ENCODE results near the gene ANKRD33.

Gene ANKRD33

DNA sequence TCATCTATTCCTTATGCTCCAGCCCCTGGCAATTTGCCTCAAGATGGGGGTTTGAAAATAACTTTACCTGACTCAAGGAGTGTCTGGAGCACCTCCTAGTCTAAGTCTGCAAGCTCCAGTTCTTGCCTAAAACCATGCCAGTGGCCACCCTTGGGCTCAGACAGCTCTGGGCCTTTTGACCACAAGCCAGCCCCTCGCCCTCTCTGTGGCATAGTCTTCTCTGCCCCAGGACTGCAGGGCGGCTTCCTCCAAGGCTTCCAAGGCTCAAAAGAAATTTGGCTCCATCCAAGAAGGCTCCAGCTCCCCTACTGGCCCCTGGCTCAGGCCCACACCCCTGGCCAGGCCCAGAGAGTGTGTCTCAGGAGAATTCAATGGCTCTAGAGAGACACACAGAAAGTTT lies 34.2 kb downstream of the ANKRD33 start:
- no peak for DNase-seq

DNA sequence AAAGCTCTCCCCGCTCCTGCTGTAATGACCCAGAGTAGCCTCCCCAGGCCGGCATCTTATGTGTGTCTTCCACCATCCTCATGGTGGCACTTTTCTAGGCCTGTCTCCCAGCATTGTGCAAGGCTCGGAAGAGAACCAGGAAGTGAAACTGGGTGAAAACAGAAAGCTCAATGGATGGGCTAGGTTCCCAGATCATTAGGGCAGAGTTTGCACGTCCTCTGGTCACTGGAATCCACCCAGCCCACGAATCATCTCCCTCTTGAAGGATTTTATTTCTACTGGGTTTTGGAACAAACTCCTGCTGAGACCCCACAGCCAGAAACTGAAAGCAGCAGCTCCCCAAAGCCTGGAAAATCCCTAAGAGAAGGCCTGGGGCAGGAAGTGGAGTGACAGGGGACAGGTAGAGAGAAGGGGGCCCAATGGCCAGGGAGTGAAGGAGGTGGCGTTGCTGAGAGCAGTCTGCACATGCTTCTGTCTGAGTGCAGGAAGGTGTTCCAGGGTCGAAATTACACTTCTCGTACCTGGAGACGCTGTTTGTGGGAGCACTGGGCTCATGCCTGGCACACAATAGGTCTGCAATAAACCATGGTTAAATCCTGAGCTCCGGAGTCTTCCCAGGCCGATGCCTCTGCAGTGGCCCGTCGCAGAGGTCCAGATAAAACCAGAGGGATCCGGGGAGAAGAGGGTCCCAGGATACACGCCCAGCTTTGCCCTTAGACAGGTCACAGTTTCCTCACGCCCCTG lies 35.0 kb downstream of the ANKRD33 start:
- DNase-seq: no peak

DNA sequence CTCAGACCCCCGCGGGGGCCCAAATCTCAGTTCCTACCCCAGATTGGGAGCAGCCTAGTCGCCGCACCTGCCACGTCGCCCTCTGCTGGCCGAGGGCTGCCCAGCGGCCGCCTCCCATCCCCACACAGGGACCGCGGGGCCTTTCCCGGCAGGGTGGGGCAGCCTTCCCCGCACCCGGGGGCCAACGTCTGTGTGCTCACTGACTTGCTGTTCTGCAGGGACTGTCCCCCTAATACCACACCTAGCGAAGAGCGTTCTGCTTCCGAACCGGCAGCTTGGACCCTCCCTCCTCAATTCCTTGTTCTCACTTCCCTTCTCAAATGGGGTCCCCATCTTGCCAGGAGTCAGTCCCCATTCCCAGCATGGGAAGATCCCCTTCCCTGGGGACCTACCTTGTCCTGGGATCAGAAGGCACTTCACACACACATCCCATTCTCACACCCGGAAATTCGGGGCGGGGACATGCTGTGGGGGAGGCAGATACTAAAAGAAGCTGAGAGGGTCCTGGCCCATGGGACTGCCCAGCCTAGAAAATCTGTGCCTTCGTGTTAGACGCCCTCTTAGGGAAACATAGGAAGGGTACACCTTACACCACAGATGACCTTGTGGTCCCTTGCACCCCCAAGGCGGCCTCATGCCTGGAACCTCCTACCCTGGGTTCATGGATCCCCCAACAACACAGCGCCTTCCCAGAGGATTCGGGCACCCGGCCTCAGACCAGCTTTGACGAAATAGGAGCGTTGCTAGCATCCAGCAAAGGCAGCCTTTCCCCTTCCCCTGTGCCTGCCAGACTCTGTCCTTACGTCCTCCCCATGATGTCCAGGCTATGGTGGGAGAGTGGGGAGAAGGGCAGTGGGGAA lies 35.8 kb downstream of the ANKRD33 start:
- no peak for DNase-seq

DNA sequence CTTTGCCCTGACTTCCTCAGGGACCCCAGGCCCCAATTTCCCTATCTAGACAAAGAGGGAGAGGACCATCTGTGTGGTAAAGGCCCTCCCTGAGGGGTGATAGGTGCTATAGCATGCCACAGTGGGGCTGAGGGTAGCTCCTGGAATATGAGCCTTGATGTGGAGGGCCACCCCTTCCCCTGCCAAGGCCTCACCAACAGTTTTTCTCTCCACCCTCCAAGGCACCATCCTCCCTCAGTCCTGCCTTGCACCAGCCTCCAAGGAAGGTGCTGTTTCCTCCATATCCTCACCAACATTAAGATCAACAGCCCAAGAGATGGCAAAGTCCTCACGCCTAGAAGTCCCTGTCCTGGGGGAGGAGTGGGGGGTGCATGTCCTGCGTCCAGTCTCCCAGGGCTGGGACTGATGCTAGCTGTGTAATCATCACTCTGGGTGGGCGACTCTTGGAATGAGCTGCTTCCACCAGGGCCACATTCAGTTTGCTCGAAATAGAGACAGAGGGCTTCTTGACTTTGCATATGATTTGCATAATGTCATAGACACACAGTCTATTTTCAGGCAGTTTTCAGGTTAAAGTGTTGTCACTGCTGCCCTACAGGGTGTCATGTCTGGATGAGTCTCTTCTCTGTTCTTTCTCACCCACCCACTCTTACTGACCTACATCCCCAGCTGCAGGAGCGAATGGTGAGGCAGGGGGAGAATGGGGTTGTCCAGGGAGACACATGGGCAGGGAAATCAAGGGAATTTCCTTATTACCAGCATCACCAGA lies 36.8 kb downstream of the ANKRD33 start:
- no peak for DNase-seq

DNA sequence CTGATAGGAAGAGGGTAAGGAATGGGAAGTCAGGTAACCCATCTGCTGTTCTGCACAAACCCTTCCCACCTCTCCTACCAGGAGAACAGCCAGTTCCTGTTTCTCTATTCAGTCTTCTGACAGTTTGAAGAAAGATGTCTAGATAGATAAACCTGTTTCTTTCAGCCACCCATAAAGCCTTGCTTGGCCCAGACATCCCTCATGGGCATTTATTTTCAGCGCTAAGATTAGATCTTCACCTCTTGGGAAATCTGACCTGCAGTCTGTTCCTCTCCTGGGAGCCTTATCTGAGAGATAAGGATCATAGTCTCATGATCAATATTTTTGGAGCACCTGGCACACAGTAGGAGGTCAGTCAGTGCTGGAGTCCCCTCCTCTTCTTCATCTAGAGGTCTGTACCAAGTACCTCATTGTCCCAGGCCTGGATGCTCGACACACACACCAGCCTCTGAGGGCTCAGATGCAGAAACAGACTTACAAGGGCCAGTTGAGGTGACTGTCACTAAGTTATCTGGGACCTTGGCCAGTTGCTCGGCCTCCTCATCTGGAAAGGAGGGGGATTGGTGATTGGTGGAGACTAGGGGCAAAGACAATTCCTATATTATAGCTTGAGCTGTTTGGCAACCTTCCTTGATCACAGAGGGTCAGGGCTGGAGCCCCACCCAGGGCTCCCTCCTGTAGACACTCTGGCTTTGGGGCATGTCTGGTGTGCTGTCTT lies 37.6 kb downstream of the ANKRD33 start:
- DNase-seq: no peak

DNA sequence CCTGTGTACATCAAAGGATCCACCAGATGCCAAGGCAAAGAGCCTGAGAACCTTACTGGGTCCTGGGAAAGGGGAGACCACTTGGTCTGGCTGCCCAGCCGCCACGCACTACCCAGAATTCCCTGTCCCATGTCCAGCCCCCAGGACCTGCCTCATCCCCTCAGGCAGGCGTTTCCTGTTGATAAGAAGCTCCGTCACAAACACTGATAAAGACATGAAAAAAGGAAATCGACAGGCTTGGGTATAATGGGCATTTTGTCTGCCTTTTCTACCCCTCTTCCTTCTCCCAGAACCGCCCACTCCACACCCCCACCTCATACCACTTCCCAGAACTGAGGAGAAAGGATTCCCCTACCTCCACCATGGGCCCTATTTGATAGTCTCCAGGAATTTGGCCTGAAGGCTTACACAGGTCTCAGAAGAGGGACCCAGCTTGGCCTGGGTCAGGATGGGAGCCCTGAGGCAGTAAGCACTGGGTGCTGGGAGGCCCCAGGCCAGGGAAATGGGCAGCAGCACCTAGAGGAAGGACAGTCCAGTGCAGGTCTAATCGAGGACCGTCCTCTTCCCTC lies 38.2 kb downstream of the ANKRD33 start:
- no peak for DNase-seq

DNA sequence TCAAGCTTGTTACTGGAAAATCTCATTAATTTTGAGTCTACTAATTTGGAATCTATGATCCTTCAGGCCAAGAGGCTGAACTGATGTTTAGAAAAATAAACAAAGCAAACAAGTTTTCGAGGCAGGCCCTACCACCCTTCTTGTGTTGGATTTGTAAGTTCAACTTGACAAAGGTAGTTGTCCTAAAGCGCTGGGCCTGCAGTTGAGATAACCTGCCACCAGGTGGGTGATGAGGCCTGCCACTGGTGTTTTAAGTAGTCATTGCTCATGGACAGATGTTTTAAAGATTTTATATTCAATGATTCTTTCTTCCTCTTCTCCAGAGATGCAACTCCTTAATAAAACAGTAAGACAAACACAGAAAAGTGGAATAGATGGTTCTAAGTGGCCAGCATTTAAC lies 38.8 kb downstream of the ANKRD33 start:
- DNase-seq: no peak

DNA sequence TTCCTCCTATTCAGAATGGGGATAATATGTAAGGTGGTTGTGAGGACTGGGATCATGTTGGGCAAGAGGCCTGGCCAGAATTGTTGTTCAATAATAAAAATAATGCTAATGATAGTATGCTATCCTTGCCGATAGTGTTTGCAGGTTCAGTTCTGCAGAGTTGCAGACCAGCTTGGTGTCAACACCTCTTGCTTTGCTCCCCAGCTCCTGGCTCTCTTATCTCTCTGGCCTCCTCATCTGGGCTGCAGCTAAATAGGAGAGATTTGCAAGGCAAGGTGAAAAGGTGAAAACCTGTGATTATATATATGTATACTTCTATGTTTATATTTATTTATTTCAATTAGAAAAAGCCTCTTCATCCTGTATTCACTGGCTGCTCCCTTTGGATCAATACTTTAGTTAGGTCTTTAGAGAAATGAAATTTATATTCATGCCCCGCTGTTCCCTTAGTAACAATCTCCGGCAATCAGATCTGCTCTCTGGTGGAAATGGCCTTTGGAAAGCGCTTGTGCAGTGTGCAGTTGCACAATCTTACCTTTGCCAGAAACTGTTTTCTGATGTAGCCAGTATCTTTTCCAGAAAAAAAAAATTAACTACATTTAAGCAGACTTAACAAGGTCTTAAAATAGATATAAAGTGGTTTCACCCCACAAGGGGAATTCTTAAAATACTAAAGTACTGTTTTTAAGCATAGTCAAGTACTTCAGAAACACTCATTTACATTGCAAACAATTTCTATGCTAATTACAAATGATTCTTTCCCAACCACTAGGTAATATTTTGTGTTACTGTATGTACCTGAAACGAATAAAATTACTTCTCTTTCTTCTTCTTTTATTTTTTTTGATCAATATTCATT lies 44.5 kb downstream of the ANKRD33 start:
- DNase-seq: no peak

DNA sequence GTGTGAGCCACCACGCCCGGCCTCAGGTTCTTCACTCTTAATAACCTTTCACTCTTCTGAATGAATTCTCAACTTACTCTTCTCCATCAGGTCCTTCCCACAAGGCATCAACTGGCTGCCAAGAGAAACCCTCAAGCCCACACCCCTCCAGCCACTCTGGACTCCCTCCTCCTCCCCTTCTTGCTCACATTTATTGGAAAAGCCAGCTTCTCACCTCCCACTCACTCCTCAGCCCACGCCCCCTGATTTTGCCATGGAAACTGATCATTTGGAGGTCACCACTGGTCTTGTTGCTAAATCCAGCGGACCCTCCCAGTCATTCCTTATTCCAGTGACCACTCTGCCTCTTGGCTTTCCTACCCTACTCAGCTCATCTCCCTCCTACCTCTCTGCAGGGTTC lies 46.2 kb downstream of the ANKRD33 start:
- DNase-seq: no peak

DNA sequence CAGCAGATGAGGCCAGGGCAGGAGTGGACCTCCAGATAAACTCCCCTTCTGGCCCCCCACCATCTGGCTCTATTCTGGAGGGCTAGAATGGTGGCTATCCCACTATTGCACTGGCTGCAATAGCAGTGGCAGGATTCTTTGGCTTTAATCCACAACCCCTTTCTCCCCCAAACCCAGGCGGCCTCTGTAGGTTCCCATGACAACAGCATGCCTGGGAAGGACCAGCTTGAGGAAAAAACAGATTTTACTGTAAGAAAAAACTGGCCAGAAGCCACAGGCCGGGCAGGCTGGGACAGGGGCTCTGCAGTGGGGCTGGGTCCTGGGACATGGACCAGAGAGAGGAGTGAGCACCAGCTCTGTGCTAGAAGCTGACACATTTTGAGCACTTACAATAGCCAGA lies 50.0 kb downstream of the ANKRD33 start:
- no peak for DNase-seq

DNA sequence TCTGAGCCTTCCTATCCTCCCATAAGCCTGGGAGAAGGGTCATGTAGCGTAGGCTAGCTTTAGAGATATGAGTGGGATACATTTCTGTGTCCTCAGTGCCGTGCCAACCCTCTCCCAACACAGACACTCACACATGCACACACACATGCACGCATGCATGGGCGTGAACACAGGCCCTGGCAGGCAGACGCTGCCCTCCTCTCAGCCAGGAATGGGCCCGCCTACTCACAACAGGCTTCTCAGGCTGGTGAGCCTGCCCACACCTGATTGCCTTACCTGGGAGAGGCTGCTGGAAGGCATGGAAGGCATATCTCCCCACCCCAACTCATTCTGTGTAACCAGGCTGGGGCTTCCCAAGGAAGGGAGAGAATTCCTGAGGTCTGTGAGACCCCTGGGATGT lies 50.8 kb downstream of the ANKRD33 start:
- no peak for DNase-seq

DNA sequence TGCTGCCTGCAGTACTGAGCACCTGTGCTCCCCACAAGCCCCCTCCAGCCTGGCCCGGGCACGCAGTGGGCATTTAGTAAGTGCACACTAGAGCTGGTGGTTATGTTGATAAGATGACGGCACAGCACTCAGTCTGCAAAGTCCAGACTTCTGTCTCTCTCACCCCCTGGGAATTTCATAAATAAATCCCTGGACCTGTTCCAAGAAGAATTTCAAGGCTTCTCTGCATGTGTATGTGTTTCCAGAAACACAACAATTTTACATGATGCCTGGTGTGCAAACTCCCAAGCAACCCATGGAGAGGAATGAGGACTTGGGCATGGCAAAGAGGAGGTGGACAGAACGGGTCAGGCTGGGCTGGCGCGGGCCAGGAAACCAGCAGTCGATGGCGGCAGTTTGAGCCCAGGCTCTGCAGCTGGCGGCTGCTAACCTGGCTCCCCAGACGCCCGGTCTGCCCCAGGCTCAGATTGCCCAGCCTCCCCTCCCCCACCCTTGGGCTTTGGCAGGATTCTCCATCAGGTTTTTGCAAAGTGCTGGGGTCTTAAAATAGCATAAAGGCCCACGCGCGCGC lies 53.2 kb downstream of the ANKRD33 start:
- no peak for DNase-seq

All from KG1 (cell line).